ENCODE results near the gene PI4K2B.

DNA sequence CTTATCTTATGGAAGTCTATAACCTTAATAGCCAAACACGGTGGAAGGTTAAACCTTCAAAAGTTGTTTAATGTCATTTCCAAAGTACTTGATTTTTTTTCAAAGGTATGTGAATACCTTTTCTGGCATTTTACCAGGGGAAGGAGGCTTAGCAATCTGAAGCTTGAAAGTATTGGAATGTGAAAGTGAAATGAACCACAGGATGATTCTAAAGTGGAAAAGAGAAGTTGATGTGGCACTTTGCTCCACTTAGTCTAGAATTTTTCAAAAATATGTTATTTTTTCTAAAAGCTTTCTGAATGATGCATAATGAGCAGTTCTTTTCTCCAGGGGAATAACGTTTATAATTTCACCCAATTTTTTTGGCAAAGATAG, 19.2 kb downstream of the PI4K2B start:
- TF ChIP-seq, protein P1, sequence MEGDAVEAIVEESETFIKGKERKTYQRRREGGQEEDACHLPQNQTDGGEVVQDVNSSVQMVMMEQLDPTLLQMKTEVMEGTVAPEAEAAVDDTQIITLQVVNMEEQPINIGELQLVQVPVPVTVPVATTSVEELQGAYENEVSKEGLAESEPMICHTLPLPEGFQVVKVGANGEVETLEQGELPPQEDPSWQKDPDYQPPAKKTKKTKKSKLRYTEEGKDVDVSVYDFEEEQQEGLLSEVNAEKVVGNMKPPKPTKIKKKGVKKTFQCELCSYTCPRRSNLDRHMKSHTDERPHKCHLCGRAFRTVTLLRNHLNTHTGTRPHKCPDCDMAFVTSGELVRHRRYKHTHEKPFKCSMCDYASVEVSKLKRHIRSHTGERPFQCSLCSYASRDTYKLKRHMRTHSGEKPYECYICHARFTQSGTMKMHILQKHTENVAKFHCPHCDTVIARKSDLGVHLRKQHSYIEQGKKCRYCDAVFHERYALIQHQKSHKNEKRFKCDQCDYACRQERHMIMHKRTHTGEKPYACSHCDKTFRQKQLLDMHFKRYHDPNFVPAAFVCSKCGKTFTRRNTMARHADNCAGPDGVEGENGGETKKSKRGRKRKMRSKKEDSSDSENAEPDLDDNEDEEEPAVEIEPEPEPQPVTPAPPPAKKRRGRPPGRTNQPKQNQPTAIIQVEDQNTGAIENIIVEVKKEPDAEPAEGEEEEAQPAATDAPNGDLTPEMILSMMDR (IDR thresholded peaks at IDR 0.05; ENCODE audit: poor library complexity), result no peak
- TF ChIP-seq EZH2 (IDR thresholded peaks at IDR 0.05; ENCODE audit: borderline replicate concordance), result no peak
